Measurements from ENCODE around the gene CCDC8. TPM values are rescaled to one million over a fixed set of nuclear protein-coding genes. Genes with fewer than 3 reads are reported as not detected.

Gene CCDC8
- total and polyA plus RNA-seq, 2 experiments from 2014 or later: 5.6 to 16.5 TPM

DNA sequence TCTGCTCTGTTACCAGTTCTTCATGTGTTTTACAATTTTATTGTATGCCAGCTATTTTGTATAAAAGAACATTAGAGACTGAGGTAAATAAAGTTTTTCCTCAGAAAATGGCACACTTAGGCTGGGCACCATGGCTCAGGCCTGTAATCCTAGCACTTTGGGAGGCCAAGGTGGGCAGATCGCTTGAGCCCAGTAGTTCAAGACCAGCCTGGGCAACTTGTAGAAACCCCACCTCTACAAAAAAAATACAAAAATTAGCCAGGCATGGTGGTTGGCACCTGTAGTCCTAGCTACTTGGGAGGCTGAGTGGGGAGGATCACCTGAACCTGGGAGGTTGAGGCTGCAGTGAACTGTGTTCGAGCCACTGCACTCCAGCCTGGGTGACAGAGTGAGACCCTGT, 32.0 kb downstream of the CCDC8 start:
- peaks cover 80% of the 10 kb centered on the region for H3K36me3 Mint-ChIP-seq (ENCODE audit: low read depth)
- no peak overlapping the region for H2AFZ ChIP-seq
- H3K27ac Mint-ChIP-seq: no peak overlapping the region
- no peaks in the 10 kb centered on the region for H3K27me3 ChIP-seq (ENCODE audit: insufficient read depth)
- peaks cover 20% of the 10 kb centered on the region for H4K20me1 ChIP-seq (replicated peaks; ENCODE audit: insufficient read depth)
- H3K4me2 ChIP-seq: no peak overlapping the region
- H3K27ac ChIP-seq (ENCODE audit: low read depth): no peak overlapping the region
- peaks cover 5% of the 10 kb centered on the region for H3K36me3 ChIP-seq (ENCODE audit: insufficient read depth)
- no peaks in the 10 kb centered on the region for H3K9me3 Mint-ChIP-seq
- peaks cover 3% of the 10 kb centered on the region for H3K27me3 Mint-ChIP-seq (ENCODE audit: insufficient read depth, low read depth, poor library complexity)
- DNase-seq (ENCODE audit: low spot score) (no peak), ATAC-seq (no peak)
- H3K4me1 Mint-ChIP-seq: no peaks in the 10 kb centered on the region
- H3F3A ChIP-seq (replicated peaks; ENCODE audit: low read depth): no peaks in the 10 kb centered on the region
- no peaks in the 10 kb centered on the region for H3K4me1 ChIP-seq (ENCODE audit: insufficient read depth)
- no peak overlapping the region for H3K4me3 ChIP-seq
- TF ChIP-seq STAT1 (IDR thresholded peaks at IDR 0.05; ENCODE audit: unreplicated experiment): no peak
- no peak for TF ChIP-seq ZNF331 (CRISPR knock-in tag; IDR thresholded peaks at IDR 0.05; ENCODE audit: low read depth)
- TF ChIP-seq POLR2AphosphoS5 (IDR thresholded peaks at IDR 0.05; ENCODE audit: low read depth): no peak
- TF ChIP-seq JUNB (IDR thresholded peaks at IDR 0.05; ENCODE audit: unreplicated experiment): no peak
- no peak for TF ChIP-seq CREB1 (CRISPR knock-in tag; IDR thresholded peaks at IDR 0.05; ENCODE audit: low read depth)
- TF ChIP-seq, protein P1, sequence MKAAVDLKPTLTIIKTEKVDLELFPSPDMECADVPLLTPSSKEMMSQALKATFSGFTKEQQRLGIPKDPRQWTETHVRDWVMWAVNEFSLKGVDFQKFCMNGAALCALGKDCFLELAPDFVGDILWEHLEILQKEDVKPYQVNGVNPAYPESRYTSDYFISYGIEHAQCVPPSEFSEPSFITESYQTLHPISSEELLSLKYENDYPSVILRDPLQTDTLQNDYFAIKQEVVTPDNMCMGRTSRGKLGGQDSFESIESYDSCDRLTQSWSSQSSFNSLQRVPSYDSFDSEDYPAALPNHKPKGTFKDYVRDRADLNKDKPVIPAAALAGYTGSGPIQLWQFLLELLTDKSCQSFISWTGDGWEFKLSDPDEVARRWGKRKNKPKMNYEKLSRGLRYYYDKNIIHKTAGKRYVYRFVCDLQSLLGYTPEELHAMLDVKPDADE (IDR thresholded peaks at IDR 0.05): no peak
- TF ChIP-seq, protein P2, sequence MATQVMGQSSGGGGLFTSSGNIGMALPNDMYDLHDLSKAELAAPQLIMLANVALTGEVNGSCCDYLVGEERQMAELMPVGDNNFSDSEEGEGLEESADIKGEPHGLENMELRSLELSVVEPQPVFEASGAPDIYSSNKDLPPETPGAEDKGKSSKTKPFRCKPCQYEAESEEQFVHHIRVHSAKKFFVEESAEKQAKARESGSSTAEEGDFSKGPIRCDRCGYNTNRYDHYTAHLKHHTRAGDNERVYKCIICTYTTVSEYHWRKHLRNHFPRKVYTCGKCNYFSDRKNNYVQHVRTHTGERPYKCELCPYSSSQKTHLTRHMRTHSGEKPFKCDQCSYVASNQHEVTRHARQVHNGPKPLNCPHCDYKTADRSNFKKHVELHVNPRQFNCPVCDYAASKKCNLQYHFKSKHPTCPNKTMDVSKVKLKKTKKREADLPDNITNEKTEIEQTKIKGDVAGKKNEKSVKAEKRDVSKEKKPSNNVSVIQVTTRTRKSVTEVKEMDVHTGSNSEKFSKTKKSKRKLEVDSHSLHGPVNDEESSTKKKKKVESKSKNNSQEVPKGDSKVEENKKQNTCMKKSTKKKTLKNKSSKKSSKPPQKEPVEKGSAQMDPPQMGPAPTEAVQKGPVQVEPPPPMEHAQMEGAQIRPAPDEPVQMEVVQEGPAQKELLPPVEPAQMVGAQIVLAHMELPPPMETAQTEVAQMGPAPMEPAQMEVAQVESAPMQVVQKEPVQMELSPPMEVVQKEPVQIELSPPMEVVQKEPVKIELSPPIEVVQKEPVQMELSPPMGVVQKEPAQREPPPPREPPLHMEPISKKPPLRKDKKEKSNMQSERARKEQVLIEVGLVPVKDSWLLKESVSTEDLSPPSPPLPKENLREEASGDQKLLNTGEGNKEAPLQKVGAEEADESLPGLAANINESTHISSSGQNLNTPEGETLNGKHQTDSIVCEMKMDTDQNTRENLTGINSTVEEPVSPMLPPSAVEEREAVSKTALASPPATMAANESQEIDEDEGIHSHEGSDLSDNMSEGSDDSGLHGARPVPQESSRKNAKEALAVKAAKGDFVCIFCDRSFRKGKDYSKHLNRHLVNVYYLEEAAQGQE (IDR thresholded peaks at IDR 0.05; ENCODE audit: unreplicated experiment): no peak
- no peak for TF ChIP-seq NANOG (IDR thresholded peaks at IDR 0.05; ENCODE audit: borderline replicate concordance)
- no peak overlapping the region for H3K4me3 Mint-ChIP-seq
- H3K9me2 ChIP-seq (ENCODE audit: insufficient read depth): no peaks in the 10 kb centered on the region
- H3K79me2 ChIP-seq (replicated peaks; ENCODE audit: insufficient read depth): peaks cover 38% of the 10 kb centered on the region

DNA sequence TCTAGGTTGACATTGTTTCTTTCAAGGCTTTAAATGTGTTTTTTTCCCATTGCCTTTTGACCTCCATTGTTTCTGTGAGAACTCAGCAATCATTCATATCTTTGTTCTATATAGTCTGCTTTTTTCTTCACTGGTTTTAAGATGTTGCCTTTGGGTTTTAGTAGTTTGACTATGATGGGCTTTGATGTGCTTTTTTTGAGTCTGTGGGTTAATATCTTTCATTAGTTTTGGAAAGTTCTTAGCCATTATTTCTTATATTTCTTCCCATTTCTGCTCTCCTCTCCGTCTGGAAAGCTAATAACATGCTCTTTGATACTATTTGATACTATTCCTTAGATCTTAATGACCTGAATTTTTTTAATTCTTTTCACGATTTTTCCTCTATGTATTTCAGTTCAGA, 32.7 kb downstream of the CCDC8 start:
- no peak overlapping the region for H3K4me3 Mint-ChIP-seq
- no peak overlapping the region for H3K4me3 ChIP-seq
- peaks cover 82% of the 10 kb centered on the region for H3K36me3 Mint-ChIP-seq (ENCODE audit: low read depth)
- TF ChIP-seq JUNB (IDR thresholded peaks at IDR 0.05; ENCODE audit: unreplicated experiment) (no peak), ZNF331 (CRISPR knock-in tag; IDR thresholded peaks at IDR 0.05; ENCODE audit: low read depth) (no peak), POLR2AphosphoS5 (IDR thresholded peaks at IDR 0.05; ENCODE audit: low read depth) (no peak), ZNF114 (CRISPR knock-in tag; IDR thresholded peaks at IDR 0.05) (no peak), EZH2 (IDR thresholded peaks at IDR 0.05; ENCODE audit: low read depth, unreplicated experiment) (no peak), CREB1 (CRISPR knock-in tag; IDR thresholded peaks at IDR 0.05; ENCODE audit: low read depth) (no peak), STAT1 (IDR thresholded peaks at IDR 0.05; ENCODE audit: unreplicated experiment) (no peak), NANOG (IDR thresholded peaks at IDR 0.05; ENCODE audit: borderline replicate concordance) (no peak)
- TF ChIP-seq, protein P3, sequence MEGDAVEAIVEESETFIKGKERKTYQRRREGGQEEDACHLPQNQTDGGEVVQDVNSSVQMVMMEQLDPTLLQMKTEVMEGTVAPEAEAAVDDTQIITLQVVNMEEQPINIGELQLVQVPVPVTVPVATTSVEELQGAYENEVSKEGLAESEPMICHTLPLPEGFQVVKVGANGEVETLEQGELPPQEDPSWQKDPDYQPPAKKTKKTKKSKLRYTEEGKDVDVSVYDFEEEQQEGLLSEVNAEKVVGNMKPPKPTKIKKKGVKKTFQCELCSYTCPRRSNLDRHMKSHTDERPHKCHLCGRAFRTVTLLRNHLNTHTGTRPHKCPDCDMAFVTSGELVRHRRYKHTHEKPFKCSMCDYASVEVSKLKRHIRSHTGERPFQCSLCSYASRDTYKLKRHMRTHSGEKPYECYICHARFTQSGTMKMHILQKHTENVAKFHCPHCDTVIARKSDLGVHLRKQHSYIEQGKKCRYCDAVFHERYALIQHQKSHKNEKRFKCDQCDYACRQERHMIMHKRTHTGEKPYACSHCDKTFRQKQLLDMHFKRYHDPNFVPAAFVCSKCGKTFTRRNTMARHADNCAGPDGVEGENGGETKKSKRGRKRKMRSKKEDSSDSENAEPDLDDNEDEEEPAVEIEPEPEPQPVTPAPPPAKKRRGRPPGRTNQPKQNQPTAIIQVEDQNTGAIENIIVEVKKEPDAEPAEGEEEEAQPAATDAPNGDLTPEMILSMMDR (conservative IDR thresholded peaks at IDR 0.05; ENCODE audit: low read depth in 2 of 2): no peak
- TF ChIP-seq, protein P1 (IDR thresholded peaks at IDR 0.05): no peak
- TF ChIP-seq, protein P2 (IDR thresholded peaks at IDR 0.05; ENCODE audit: unreplicated experiment): no peak

More for the DNA sequence above, 32.7 kb downstream of the CCDC8 start:
- Histone ChIP-seq H3K36me3 (ENCODE audit: insufficient read depth) (peaks cover 10% of the 10 kb centered on the region), H3K9me2 (ENCODE audit: insufficient read depth) (no peaks in the 10 kb centered on the region), H3K4me2 (no peak overlapping the region), H3K79me2 (replicated peaks; ENCODE audit: insufficient read depth) (peaks cover 41% of the 10 kb centered on the region), H2AFZ (no peak overlapping the region), H4K20me1 (replicated peaks; ENCODE audit: insufficient read depth) (peaks cover 20% of the 10 kb centered on the region), H3K27ac (ENCODE audit: low read depth) (no peak overlapping the region), H3K27me3 (ENCODE audit: insufficient read depth) (no peaks in the 10 kb centered on the region), H3F3A (replicated peaks; ENCODE audit: low read depth) (no peaks in the 10 kb centered on the region), H3K4me1 (ENCODE audit: insufficient read depth) (no peaks in the 10 kb centered on the region)
- Mint-ChIP-seq H3K27ac (no peak overlapping the region), H3K4me1 (0 out of 3 replicates have a peak, but pooled peaks cover 2% of the 10 kb centered on the region), H3K27me3 (ENCODE audit: insufficient read depth, low read depth, poor library complexity) (peaks cover 3% of the 10 kb centered on the region), H3K9me3 (no peaks in the 10 kb centered on the region)
- no peak for ATAC-seq
- no peak for DNase-seq (ENCODE audit: low spot score)
